ENCODE data around the gene ETV4. TPM values are rescaled to one million over a fixed set of nuclear protein-coding genes. Genes with fewer than 3 reads are reported as not detected.
A peak's percentile ranks its signal among the peaks of the same experiment; 100 is the strongest.

ETV4 gene
- total RNA-seq, 1 experiment from 2014 or later = 210 TPM

GRCh38 chr17:43547189-43547550 is 1.0 kb upstream of the ETV4 start:
- DNase-seq (ENCODE audit: extremely low read depth, low read depth) = no peak

GRCh38 chr17:43545383-43545632 is 832 bp downstream of the ETV4 start:
- DNase-seq (ENCODE audit: extremely low read depth, low read depth) = no peak

GRCh38 chr17:43543771-43544575 is 2.2 kb downstream of the ETV4 start:
- DNase-seq (ENCODE audit: extremely low read depth, low read depth) = no peak

- DNase-seq (ENCODE audit: extremely low read depth, low read depth) = no peak
Observed at GRCh38 chr17:43543300-43543699, 2.8 kb downstream of the ETV4 start.

- no peak for DNase-seq (ENCODE audit: extremely low read depth, low read depth)
Observed at GRCh38 chr17:43542859-43543258, 3.3 kb downstream of the ETV4 start.

GRCh38 chr17:43540821-43541674 is 5.1 kb downstream of the ETV4 start:
- peak; percentile 95 for DNase-seq (ENCODE audit: extremely low read depth, low read depth)

GRCh38 chr17:43536236-43536992 is 9.7 kb downstream of the ETV4 start:
- DNase-seq (ENCODE audit: extremely low read depth, low read depth) = no peak

GRCh38 chr17:43534909-43535308 is 11.2 kb downstream of the ETV4 start:
- DNase-seq (ENCODE audit: extremely low read depth, low read depth) = no peak

- no peak for DNase-seq (ENCODE audit: extremely low read depth, low read depth)
Observed at GRCh38 chr17:43533699-43534098, 12.4 kb downstream of the ETV4 start.

- no peak for DNase-seq (ENCODE audit: extremely low read depth, low read depth)
Observed at GRCh38 chr17:43532581-43532980, 13.6 kb downstream of the ETV4 start.

GRCh38 chr17:43531955-43532354 is 14.2 kb downstream of the ETV4 start:
- DNase-seq (ENCODE audit: extremely low read depth, low read depth) = no peak

GRCh38 chr17:43531082-43531378 is 15.1 kb downstream of the ETV4 start:
- DNase-seq (ENCODE audit: extremely low read depth, low read depth) = no peak

GRCh38 chr17:43530288-43531081 is 15.7 kb downstream of the ETV4 start:
- DNase-seq (ENCODE audit: extremely low read depth, low read depth) = peak; percentile 81

- no peak for DNase-seq (ENCODE audit: extremely low read depth, low read depth)
Observed at GRCh38 chr17:43529947-43530287, 16.2 kb downstream of the ETV4 start.

- DNase-seq (ENCODE audit: extremely low read depth, low read depth) = no peak
Observed at GRCh38 chr17:43528988-43529814, 16.9 kb downstream of the ETV4 start.

- no peak for DNase-seq (ENCODE audit: extremely low read depth, low read depth)
Observed at GRCh38 chr17:43528319-43528987, 17.7 kb downstream of the ETV4 start.

GRCh38 chr17:43526886-43527648 is 19.1 kb downstream of the ETV4 start:
- no peak for DNase-seq (ENCODE audit: extremely low read depth, low read depth)

GRCh38 chr17:43524945-43525575 is 21.1 kb downstream of the ETV4 start:
- no peak for DNase-seq (ENCODE audit: extremely low read depth, low read depth)

All from NCI-H460 (cell line).